Chondrocyte (in vitro differentiated cells): ENCODE measurements around the gene METTL5. TPM values are rescaled to one million over a fixed set of nuclear protein-coding genes. Genes with fewer than 3 reads are reported as not detected.

ENCODE experiments used
- DNase-seq: peaks from one replicate; pipeline ENCODE4 v3.0.0; 2021; ENCODE audit warnings: mixed read lengths, low spot score
- H3K27ac Mint-ChIP-seq: one replicate; pipeline ENCODE4 v1.8.0; 2021; ENCODE audit warnings: mild to moderate bottlenecking, moderate library complexity, mixed read lengths; ENCODE audit not compliant: unreplicated experiment
- H3K27me3 Mint-ChIP-seq: 2 replicates; pipeline ENCODE4 v1.8.0; 2021; ENCODE audit warnings: low read depth, mixed read lengths
- H3K36me3 Mint-ChIP-seq: 2 replicates; pipeline ENCODE4 v1.8.0; 2021; ENCODE audit warnings: low read depth, mixed read lengths
- H3K4me1 Mint-ChIP-seq: 2 replicates; pipeline ENCODE4 v1.8.0; 2021; ENCODE audit warnings: low read depth, mild to moderate bottlenecking, mixed read lengths
- H3K4me3 Mint-ChIP-seq: one replicate; pipeline ENCODE4 v1.8.0; 2021; ENCODE audit warnings: mild to moderate bottlenecking, moderate library complexity, mixed read lengths; ENCODE audit not compliant: unreplicated experiment
- H3K9me3 Mint-ChIP-seq: 2 replicates; pipeline ENCODE4 v1.8.0; 2021; ENCODE audit warnings: low read depth, mixed read lengths
- total RNA-seq: library from RNA; stranded (reverse); gene quantifications from 3 replicates; pipeline ENCODE4 v1.2.1, GENCODE V29; 2021
- TF ChIP-seq, protein P1 (sequence below): fragments of 200-600 bp; sonication (generic); IDR thresholded peaks from 2 replicates; pipeline ENCODE4 v1.5.0; 2021; ENCODE audit warnings: antibody characterized with exemption, mild to moderate bottlenecking, moderate library complexity

The METTL5 gene
- total RNA-seq, 1 donor from 2014 or later, result 45.2 TPM

GRCh38 chr2:169839954-169840746 is 15.4 kb upstream of the METTL5 start:
- Mint-ChIP-seq H3K4me3 (no peak overlapping the region), H3K27me3 (no peaks in the 10 kb centered on the region), H3K36me3 (peaks cover 3% of the 10 kb centered on the region), H3K4me1 (peaks cover 32% of the 10 kb centered on the region), H3K9me3 (no peaks in the 10 kb centered on the region), H3K27ac (peak overlapping the region; percentile 19)
- TF ChIP-seq, protein P1, sequence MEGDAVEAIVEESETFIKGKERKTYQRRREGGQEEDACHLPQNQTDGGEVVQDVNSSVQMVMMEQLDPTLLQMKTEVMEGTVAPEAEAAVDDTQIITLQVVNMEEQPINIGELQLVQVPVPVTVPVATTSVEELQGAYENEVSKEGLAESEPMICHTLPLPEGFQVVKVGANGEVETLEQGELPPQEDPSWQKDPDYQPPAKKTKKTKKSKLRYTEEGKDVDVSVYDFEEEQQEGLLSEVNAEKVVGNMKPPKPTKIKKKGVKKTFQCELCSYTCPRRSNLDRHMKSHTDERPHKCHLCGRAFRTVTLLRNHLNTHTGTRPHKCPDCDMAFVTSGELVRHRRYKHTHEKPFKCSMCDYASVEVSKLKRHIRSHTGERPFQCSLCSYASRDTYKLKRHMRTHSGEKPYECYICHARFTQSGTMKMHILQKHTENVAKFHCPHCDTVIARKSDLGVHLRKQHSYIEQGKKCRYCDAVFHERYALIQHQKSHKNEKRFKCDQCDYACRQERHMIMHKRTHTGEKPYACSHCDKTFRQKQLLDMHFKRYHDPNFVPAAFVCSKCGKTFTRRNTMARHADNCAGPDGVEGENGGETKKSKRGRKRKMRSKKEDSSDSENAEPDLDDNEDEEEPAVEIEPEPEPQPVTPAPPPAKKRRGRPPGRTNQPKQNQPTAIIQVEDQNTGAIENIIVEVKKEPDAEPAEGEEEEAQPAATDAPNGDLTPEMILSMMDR, result no peak
- no peak for DNase-seq

DNA sequence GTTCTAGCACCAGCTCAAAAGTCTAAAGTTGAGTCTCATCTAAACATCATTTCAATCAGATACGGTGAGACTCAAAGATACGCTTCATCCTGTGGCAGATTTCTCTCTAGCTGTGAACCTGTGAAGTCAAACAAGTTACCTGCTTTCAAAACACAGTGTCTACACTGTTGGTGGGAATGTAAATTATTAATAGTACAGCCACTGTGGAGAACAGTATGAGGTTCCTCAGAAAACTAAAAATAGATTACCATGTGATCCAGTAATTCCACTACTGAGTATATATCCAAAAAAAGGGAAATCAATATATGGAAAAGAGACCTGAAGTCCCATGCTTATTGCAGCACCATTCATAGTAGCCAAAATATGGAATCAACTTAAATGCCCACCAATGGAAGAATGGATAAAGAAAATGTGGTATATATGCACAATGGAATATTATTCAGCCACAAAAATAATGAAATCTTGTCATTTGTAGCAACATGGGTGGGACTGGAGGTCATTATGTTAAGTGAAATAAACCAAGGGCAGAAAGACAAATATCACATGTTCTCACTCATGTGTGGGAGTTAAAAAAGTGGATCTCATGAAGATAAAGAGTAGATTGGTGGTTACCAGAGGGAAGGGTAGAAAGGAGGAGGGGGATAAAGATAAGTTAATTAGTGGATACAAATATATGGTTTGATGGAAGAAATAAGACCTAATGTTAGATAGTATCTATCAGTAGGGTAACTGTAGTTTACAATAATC is 14.2 kb upstream of the METTL5 start:
- H3K27me3 Mint-ChIP-seq, result no peaks in the 10 kb centered on the region
- no peaks in the 10 kb centered on the region for H3K9me3 Mint-ChIP-seq
- peaks cover 28% of the 10 kb centered on the region for H3K4me1 Mint-ChIP-seq
- no peak for DNase-seq
- H3K4me3 Mint-ChIP-seq, result no peak overlapping the region
- H3K36me3 Mint-ChIP-seq, result peaks cover 3% of the 10 kb centered on the region
- peak overlapping the region; percentile 12 for H3K27ac Mint-ChIP-seq
- TF ChIP-seq, protein P1, result no peak

DNA sequence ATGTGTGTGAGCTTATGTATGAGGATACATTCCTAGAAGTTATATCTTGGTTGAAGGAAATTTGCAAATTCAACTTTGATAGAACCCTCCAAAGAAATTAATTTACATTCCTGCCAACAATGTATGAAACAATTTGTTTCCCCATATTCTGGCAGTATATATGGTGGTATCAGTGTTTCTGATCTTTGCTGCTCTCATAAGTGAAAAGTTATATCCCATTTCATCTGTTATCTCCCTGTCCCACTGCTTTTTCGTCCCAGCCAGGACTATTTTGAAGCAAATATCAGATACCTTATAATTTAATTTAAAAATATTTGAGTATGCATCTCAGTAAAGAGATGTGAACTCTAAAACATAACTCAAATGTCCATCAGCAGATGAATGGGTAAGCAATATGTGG is 9.7 kb upstream of the METTL5 start:
- Mint-ChIP-seq H3K9me3 (no peaks in the 10 kb centered on the region), H3K4me3 (no peak overlapping the region), H3K27me3 (no peaks in the 10 kb centered on the region), H3K4me1 (peaks cover 29% of the 10 kb centered on the region), H3K27ac (no peak overlapping the region), H3K36me3 (no peaks in the 10 kb centered on the region)
- DNase-seq, result no peak
- TF ChIP-seq, protein P1, result no peak

DNA sequence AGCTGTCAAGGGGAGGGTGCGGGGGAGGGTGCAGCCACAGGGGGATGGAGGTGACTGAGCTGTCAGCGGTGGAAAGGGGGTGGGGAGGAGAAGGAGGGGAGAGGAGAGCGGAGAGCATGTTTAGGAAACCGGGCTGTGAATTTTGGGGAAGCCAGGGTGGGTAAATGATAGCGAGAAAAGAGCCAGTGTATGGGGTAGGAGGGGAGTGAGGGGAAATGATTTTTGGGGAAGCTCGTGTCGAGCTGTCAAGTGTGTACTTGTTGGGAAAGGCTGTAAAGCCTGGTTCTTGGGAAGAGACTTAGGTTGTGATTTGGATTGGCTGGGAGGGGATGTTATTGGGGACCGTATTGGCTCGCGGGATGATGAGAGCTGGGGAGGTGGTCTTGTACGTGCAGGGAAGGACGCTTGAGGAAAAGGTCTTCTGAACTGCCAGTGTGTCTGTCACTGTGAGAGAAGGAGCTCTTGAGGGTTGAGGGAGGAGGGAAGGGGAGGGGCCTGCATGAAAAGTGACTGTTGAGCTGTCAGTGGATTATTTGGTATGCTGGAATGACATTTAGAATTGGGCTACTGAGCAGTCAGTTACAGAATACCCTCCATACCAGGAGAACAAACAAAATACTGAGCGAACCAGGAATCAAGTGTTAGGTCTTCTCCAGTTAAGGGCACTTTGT is 3.6 kb upstream of the METTL5 start:
- Mint-ChIP-seq H3K4me1 (peaks cover 43% of the 10 kb centered on the region), H3K27ac (peak overlapping the region; percentile 91), H3K36me3 (no peaks in the 10 kb centered on the region), H3K9me3 (no peaks in the 10 kb centered on the region), H3K27me3 (no peaks in the 10 kb centered on the region), H3K4me3 (peak overlapping the region; percentile 88)
- TF ChIP-seq, protein P1, result no peak
- DNase-seq, result no peak
